ENCODE measurements around the gene HEPN1. TPM values are rescaled to one million over a fixed set of nuclear protein-coding genes. Genes with fewer than 3 reads are reported as not detected.

HEPN1 gene
- total and polyA plus RNA-seq, 9 of the 15 experiments (the other 6 are each of a cell fraction or from before 2014, with no cell fraction given), result not detected

- TF ChIP-seq CLOCK (CRISPR knock-in tag; IDR thresholded peaks at IDR 0.05; ENCODE audit: borderline replicate concordance) (no peak), GTF2E2 (tag; IDR thresholded peaks at IDR 0.05) (peak; percentile 84; the same call in 1 of the 2 replicates), ZNF589 (CRISPR knock-in tag; IDR thresholded peaks at IDR 0.05; ENCODE audit: low read depth) (0 out of 2 replicates have a peak, but pooled peaks have one; percentile 41), ETV6 (IDR thresholded peaks at IDR 0.05; ENCODE audit: borderline replicate concordance in 1 of 2, low read depth in 2 of 2, low read length in 1 of 2) (no peak), ETV6 (CRISPR knock-in tag; IDR thresholded peaks at IDR 0.05; ENCODE audit: borderline replicate concordance) (no peak), ID3 (CRISPR knock-in tag; IDR thresholded peaks at IDR 0.05) (no peak), ID3 (tag; IDR thresholded peaks at IDR 0.05) (no peak), POU5F1 (IDR thresholded peaks at IDR 0.05; ENCODE audit: borderline replicate concordance, low read depth, low read length, partially characterized antibody) (no peak), NCOA1 (IDR thresholded peaks at IDR 0.05; ENCODE audit: low read depth) (no peak), TAL1 (IDR thresholded peaks at IDR 0.05) (no peak; the same call in 1 of the 2 replicates), RBM39 (optimal IDR thresholded peaks at IDR 0.05; ENCODE audit: low read depth, low read length) (no peak), CBX1 (IDR thresholded peaks at IDR 0.05; ENCODE audit: low read depth) (peak; percentile 78; the same call in 1 of the 2 replicates), ARNT (IDR thresholded peaks at IDR 0.05) (0 out of 4 replicates have a peak, but pooled peaks of 1 of the 2 experiments have one; percentile 50), ATF4 (CRISPR knock-in tag; IDR thresholded peaks at IDR 0.05) (no peak), STAT6 (CRISPR knock-in tag; IDR thresholded peaks at IDR 0.05) (no peak), PURB (CRISPR knock-in tag; IDR thresholded peaks at IDR 0.05; ENCODE audit: low read depth) (no peak), HNRNPLL (IDR thresholded peaks at IDR 0.05; ENCODE audit: low read depth, low read length, poor library complexity, severe bottlenecking) (peak; percentile 91), CTCFL (IDR thresholded peaks at IDR 0.05; ENCODE audit: borderline replicate concordance, insufficient read depth, low read depth, low read length, poor library complexity, severe bottlenecking) (no peak)
Measured at GRCh38 chr11:124953753-124954589, 34.9 kb downstream of the HEPN1 start, which contains the start of gene CCDC15 (continued).

All from K562 (cell line).